ENCODE data around the gene AGER. TPM values are rescaled to one million over a fixed set of nuclear protein-coding genes. Genes with fewer than 3 reads are reported as not detected.
"Not testable (repeated sequence)": the region's sequence is repeated elsewhere in the genome, so short reads cannot be mapped to it uniquely, and the experiment has no call there.

Gene AGER
- total RNA-seq, 2 experiments from 2014 or later, result 27.6 to 29.4 TPM

DNA sequence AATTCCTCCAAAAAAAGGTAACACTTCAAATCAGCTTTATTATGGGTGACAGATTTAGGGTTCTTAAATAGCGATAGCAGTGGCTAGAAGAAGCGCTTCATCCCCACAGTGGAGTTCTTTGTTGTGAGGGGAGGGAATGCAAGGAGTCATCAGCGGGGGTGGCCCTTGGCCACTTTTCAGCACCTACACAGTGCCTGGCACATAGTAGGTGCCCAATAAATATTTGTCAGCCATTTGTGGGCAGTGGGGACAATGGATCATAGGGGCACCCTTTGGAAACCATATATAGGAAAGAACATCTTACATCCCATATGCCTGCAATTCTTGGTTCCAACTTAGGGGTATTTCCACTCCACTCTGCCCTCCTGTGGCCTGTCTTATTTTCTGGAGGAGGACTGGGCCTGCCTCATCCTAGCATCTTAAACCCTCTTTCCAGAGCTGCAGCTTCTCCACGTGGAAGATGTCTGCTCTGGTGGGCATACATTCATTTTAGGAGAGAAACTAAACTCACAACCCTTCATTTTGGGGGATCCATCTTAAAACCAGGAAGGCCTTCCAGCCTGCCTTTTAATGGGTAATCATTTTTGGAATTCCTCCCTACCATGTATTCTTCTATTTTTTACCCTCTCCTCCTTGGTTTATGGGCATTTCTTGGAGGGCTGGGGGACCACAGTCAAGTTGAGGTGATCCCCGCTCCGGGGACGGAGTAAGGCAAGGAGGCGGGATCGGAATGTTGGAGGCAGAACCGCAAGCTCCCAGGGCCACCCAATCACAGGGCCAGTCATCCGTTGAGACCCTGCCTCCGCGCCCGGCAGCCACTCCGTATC, 11.0 kb upstream of the AGER start:
- Mint-ChIP-seq H3K27ac (peak overlapping the region; percentile 85), H3K4me3 (peak overlapping the region; percentile 95), H3K4me1 (peaks cover 35% of the 10 kb centered on the region), H3K27me3 (no peaks in the 10 kb centered on the region), H3K36me3 (ENCODE audit: low read depth) (peaks cover 24% of the 10 kb centered on the region), H3K9me3 (no peaks in the 10 kb centered on the region)
- peak; percentile 53 for DNase-seq
- CTCF ChIA-PET, result interaction anchor here (0.7 to 2.1 kb wide), 17 partner anchors 11 to 774 kb away, joined by 3 to 20 read pairs (median 4); partner anchors contain the start of genes AGPAT1, ATF6B, BRD2 and DXO
- POLR2A ChIA-PET, result interaction anchor here (0.7 to 10.5 kb wide), 12 partner anchors 9 to 777 kb away, joined by 3 to 155 read pairs (median 4); partner anchors contain the start of genes AGPAT1, ATF6B, BRD2 and FKBPL

DNA sequence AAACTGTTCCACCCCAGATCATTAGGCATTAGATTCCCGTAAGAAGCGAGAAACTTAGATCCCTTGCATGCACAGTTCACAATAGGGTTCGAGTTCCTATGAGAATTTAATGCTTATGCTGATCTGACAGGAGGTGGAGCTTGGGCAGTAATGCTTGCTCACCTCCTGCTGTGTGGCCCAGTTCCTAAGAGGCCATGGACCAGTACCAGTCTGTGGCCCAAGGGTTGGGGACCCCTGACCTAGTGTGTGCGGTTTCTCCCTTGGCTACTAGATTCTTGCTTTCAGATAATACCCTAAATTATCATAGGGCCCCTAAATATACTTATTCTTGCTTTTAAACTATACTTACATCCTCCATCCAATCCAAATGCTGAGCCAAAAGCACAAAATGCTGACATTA, 10.3 kb upstream of the AGER start:
- H3K4me1 Mint-ChIP-seq, result peaks cover 35% of the 10 kb centered on the region
- peaks cover 25% of the 10 kb centered on the region for H3K36me3 Mint-ChIP-seq (ENCODE audit: low read depth)
- ChIA-PET CTCF (interaction anchor here (1.3 to 2.0 kb wide), 3 partner anchors 51 to 67 kb away, joined by 3 to 20 read pairs (median 5); partner anchors contain the start of genes ATF6B and FKBPL), POLR2A (interaction anchor here (2.2 to 10.5 kb wide), 3 partner anchors 15 to 777 kb away, joined by 14 to 155 read pairs (median 16); partner anchors contain the start of genes AGPAT1, ATF6B and RNF5)
- H3K27ac Mint-ChIP-seq, result peak overlapping the region; percentile 47
- peak overlapping the region; percentile 95 for H3K4me3 Mint-ChIP-seq
- DNase-seq, result no peak
- no peaks in the 10 kb centered on the region for H3K9me3 Mint-ChIP-seq
- no peaks in the 10 kb centered on the region for H3K27me3 Mint-ChIP-seq

DNA sequence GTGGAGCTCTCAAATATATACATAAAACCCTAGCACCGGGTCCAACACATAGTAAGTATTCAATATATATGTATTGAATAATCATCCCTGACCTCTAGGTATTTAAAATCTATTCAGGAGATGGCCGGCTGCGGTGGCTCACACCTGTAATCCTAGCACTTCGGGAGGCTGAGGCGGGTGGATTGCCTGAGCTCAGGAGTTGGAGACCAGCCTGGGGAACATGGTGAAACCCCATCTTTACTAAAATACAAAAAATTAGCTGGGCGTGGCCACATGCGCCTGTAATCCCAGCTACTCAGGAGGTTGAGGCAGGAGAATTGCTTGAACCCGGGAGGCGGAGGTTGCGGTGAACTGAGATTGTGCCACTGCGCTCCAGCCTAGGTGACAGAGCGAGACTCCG, 9.0 kb upstream of the AGER start:
- POLR2A ChIA-PET, result interaction anchor here (0.7 to 10.5 kb wide), 8 partner anchors 14 to 781 kb away, joined by 3 to 155 read pairs (median 6); partner anchors contain the start of genes AGPAT1, ATF6B, DXO and FKBPL
- H3K4me1 Mint-ChIP-seq, result peaks cover 47% of the 10 kb centered on the region
- H3K9me3 Mint-ChIP-seq, result not testable (repeated sequence)

DNA sequence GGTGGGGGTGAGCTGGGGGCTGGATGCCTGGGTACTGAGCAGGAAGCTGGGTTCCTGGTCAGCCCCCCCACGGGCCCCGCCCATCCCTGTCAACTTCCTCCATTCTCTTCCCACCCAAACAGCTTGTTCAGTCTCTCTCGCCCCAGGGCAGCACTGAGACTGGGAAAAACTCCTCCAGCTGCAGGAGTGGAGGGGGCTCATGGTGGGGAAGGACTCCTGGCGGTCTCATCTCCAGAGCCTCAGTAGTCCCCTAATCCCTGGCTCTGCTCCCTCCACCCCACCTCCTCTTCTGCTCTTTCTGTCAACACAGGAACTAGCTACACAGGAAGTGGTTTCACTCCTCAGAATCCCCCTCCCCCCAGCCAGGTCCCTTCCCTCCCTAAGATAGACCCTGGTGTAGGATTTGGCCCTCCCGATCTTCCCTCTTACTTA, 8.6 kb upstream of the AGER start, which contains the start of gene GPSM3:
Gene GPSM3 (minus strand): TSS at position 36 of the 432 bp plus-strand sequence. CDS start 130 bp downstream, outside the sequence.
- H3K4me1 Mint-ChIP-seq, result peaks cover 52% of the 10 kb centered on the region

More for the DNA sequence above, 9.0 kb upstream of the AGER start:
- not testable (repeated sequence) for DNase-seq, H3K27me3 Mint-ChIP-seq
- peaks cover 38% of the 10 kb centered on the region for H3K36me3 Mint-ChIP-seq (ENCODE audit: low read depth)
- H3K27ac Mint-ChIP-seq, result peak overlapping the region; percentile 99
- CTCF ChIA-PET, result interaction anchor here (0.6 to 1.3 kb wide), 4 partner anchors 14 to 234 kb away, joined by 3 to 8 read pairs (median 4); partner anchors contain the start of genes FKBPL, NELFE and SKIC2
- H3K4me3 Mint-ChIP-seq, result peak overlapping the region; percentile 100

DNA sequence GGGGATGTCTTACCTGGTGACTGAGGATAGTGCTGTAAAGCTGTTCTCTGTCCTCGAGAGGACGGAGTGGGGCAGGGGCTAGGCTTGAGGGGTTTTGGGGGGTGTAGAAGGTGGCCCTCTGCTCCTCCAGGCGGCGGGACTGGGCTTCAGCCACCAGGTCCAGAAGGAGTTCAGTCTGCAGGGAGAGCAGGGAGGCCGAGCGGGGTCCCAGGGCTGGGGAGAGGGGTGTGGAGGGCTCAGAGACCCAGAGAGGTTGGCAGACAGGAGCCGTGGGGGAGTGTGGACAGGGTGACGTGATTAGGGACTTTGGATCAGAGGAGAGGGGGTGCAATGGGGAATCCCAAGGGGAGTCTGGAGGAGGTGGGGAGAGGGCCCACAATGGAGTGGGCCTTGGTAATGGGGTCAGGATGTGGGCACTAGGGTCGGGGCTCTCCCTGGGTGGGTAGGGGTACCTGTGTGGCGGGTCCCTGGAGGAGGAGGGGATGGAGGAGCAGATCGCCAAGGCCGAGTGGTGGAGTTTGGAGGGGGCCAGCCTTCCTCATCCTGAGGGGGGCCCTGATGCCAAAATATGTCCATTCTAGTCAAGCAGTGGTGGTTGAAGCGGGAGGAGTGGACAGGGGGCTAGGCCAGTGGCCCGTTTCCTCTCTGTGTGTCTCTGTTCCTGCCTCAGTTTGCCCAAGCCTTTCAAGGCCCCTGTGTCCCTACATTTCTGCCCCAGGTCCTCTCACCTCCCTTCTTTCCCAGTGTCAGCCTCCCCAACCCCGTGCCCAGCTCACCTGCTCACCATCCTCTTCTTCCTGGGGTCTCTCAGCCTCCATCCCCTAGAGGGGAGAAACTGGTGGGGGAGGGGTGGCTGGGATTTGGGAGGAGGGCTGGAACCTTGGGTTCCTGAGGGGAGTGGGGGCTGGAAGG, 7.9 kb upstream of the AGER start:
- peaks cover 56% of the 10 kb centered on the region for H3K4me1 Mint-ChIP-seq
- H3K4me3 Mint-ChIP-seq, result peak overlapping the region; percentile 100
- peaks cover 49% of the 10 kb centered on the region for H3K36me3 Mint-ChIP-seq (ENCODE audit: low read depth)
- peak overlapping the region; percentile 99 for H3K27ac Mint-ChIP-seq
- ChIA-PET POLR2A (interaction anchor here (0.7 to 10.5 kb wide), 11 partner anchors 12 to 782 kb away, joined by 3 to 155 read pairs (median 7); partner anchors contain the start of genes AGPAT1, ATF6B, FKBPL and PSMB8), CTCF (interaction anchor here (0.6 to 1.2 kb wide), 3 partner anchors 13 to 233 kb away, joined by 3 to 8 read pairs (median 4); partner anchors contain the start of genes NELFE and SKIC2)
- H3K9me3 Mint-ChIP-seq, result no peaks in the 10 kb centered on the region
- no peak for DNase-seq
- no peaks in the 10 kb centered on the region for H3K27me3 Mint-ChIP-seq

More for the DNA sequence above, 8.6 kb upstream of the AGER start, which contains the start of gene GPSM3:
- Mint-ChIP-seq H3K27ac (peak within 1 kb of the TSS; percentile 99), H3K27me3 (no peaks in the 10 kb centered on the region), H3K4me3 (peak within 1 kb of the TSS; percentile 100), H3K36me3 (ENCODE audit: low read depth) (peaks cover 42% of the 10 kb centered on the region), H3K9me3 (no peaks in the 10 kb centered on the region)
- POLR2A ChIA-PET, result interaction anchor here (0.7 to 10.5 kb wide), 10 partner anchors 13 to 781 kb away, joined by 3 to 155 read pairs (median 5); partner anchors contain the start of genes AGPAT1, ATF6B, DXO and FKBPL
- peak; percentile 69 for DNase-seq
- CTCF ChIA-PET, result interaction anchor here (0.6 to 1.2 kb wide), 3 partner anchors 13 to 233 kb away, joined by 3 to 8 read pairs (median 4); partner anchors contain the start of genes NELFE and SKIC2

DNA sequence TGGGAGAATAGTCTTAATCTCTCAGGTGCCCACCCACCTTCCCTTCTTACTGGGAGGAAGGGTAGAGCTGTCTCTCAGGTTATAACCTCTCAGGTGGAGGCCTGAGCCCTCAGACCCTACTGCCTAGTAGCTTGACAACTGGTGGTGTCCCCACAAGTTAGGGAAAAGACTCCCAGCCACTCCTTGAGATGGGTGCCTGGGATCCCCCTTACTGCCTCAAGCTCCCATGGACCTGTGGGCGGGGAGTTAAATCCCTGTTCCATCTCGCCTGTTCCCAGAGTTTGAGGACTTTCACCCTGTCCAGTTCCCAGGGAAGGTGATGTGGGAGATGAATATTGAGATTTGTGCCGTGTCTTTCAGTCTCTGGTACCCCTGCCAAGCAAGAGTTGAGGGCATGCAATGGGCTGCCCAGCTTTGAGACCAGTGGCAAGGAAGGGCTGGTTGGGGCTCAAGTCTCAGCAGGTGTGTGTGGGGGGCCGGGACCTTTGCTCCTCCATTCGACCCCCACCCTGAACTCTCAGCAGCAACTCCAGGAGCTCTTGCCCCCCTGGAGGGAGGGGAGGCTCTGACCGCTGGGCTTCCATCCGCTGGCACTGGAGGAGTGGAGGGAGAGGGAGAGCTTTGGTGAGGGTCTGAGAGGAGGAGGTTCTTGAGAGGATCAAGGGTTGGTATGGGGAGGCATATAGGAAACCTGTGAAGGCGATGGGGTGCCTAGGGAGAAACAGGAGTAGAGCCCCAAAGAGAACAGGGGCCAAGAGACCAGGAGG, 7.0 kb upstream of the AGER start:
- peaks cover 61% of the 10 kb centered on the region for H3K4me1 Mint-ChIP-seq
- peak overlapping the region; percentile 99 for H3K27ac Mint-ChIP-seq
- H3K36me3 Mint-ChIP-seq (ENCODE audit: low read depth), result peaks cover 57% of the 10 kb centered on the region
- H3K4me3 Mint-ChIP-seq, result peak overlapping the region; percentile 100
- H3K9me3 Mint-ChIP-seq, result no peaks in the 10 kb centered on the region
- ChIA-PET CTCF (interaction anchor here (1.2 kb wide), 1 partner anchor 11 kb away, joined by 6 read pairs; no protein-coding TSS in a partner anchor), POLR2A (interaction anchor here (0.7 to 10.5 kb wide), 8 partner anchors 12 to 1081 kb away, joined by 3 to 155 read pairs (median 4); partner anchors contain the start of genes AGPAT1, ATF6B, DXO and FKBPL)
- no peak for DNase-seq
- H3K27me3 Mint-ChIP-seq, result no peaks in the 10 kb centered on the region

DNA sequence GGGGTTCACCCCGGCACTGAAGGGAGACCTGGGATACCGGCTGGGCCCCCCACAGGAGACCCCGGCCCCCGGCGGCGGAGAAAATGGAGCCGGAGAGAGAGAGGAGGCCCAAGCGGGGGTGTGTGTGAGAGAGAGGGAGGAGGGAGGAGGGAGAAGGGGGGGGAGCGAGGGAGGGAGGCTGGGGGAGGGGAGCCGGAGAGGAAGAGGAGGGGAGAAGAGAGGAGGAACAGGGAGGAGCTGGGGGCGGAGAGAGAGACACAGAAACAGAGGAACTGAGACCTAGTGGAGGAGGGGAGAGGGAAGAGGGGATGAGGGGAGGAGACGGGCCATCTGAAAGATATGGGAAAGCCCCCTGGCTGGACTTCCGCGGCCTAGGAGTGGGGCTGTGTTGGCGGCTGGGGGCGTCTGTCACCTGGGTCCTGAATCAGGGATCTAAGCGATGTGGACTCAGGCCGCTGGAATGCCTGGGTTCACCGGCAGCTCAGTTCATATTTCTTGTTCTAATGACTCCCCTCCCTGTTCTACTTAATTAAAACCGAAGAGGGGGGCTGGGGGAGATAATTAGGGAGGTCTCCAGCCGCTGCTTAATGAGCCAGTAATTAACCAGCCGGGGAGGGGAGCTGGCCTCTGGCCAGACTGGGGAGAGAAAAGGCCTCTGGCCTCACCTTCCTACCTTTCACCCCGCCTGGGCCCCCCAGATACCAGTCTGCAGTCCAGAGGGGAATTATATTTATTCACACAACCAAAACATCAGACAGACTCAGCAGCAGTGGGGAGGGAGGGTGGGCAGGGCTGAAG, 6.2 kb upstream of the AGER start, which contains the start of gene PBX2:
Gene PBX2 (minus strand): TSS at position 149 of the 798 bp plus-strand sequence. CDS start 287 bp downstream, outside the sequence.
- H3K36me3 Mint-ChIP-seq (ENCODE audit: low read depth), result peaks cover 65% of the 10 kb centered on the region
- ChIA-PET POLR2A (interaction anchor here (0.6 to 10.5 kb wide), 8 partner anchors 11 to 1081 kb away, joined by 3 to 155 read pairs (median 4); partner anchors contain the start of genes AGPAT1, ATF6B, DXO and FKBPL), CTCF (interaction anchor here (1.2 kb wide), 1 partner anchor 11 kb away, joined by 6 read pairs; no protein-coding TSS in a partner anchor)
- peak within 1 kb of the TSS; percentile 99 for H3K27ac Mint-ChIP-seq
- peak within 1 kb of the TSS; percentile 100 for H3K4me3 Mint-ChIP-seq
- H3K4me1 Mint-ChIP-seq, result peaks cover 66% of the 10 kb centered on the region
- no peaks in the 10 kb centered on the region for H3K27me3 Mint-ChIP-seq
- no peaks in the 10 kb centered on the region for H3K9me3 Mint-ChIP-seq
- DNase-seq, result peak; percentile 89

DNA sequence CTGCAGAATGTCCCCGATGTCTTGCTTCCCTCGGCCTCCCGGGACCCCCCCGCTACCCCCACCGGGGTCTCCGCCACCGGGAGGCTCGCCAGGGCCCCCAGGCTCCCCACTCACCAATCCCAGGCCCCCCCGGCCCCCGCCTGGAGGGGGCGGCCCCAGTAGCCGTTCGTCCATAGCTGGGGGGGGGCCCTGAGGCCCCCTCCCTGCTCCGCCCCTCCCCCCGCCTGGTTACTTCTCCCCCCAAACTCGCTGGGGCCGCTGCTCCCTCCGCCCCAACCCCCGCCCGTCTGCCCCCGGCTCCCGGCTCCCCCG, 5.6 kb upstream of the AGER start:
- Mint-ChIP-seq H3K27me3 (no peaks in the 10 kb centered on the region), H3K4me1 (peaks cover 61% of the 10 kb centered on the region), H3K36me3 (ENCODE audit: low read depth) (peaks cover 65% of the 10 kb centered on the region), H3K4me3 (peak overlapping the region; percentile 86), H3K9me3 (no peaks in the 10 kb centered on the region), H3K27ac (peak overlapping the region; percentile 77)
- POLR2A ChIA-PET, result interaction anchor here (0.6 to 10.5 kb wide), 4 partner anchors 10 to 782 kb away, joined by 3 to 155 read pairs (median 8); partner anchors contain the start of genes AGPAT1, ATF6B and RNF5
- CTCF ChIA-PET, result interaction anchor here (1.2 kb wide), 1 partner anchor 10 kb away, joined by 6 read pairs; no protein-coding TSS in a partner anchor
- DNase-seq, result no peak

DNA sequence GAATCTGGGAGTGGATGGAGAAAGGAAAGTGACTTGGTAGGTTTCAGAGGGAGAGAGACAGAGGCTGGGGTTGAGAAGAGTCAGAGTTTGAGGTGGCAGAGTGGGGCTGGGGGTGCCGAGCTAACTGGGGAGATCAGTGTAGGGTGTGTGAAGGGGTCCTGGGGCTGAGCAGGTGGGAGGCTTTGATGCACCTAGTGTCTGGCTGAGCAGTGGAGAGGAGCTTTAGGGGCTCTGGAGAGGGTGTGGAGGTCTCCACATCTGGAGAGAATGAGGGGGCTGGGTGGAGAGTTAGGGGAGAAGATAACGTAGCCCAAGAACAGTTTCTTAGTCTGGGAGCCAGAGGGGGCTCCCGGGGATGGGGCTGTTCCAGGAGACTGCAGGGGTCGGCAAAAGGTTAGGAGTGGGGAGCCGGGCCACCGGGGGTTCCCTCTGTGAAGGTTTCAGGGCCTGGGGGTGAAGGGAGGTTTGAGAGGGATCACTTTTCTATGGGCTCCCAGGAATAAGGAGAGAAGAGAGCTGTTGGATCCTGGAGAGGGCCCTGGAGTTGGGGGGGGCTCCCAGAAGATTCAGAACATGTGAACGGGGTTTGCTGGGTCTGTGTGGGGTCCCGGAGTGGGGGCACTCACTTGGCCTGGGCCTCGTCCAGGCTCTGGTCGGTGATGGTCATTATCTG, 5.2 kb upstream of the AGER start:
- POLR2A ChIA-PET, result interaction anchor here (1.1 to 10.5 kb wide), 2 partner anchors 10 to 782 kb away, joined by 3 to 155 read pairs; partner anchors contain the start of genes AGPAT1 and RNF5
- H3K4me1 Mint-ChIP-seq, result peaks cover 56% of the 10 kb centered on the region

More for the DNA sequence above, 5.2 kb upstream of the AGER start:
- H3K27ac Mint-ChIP-seq, result peak overlapping the region; percentile 77
- H3K9me3 Mint-ChIP-seq, result no peaks in the 10 kb centered on the region
- peaks cover 67% of the 10 kb centered on the region for H3K36me3 Mint-ChIP-seq (ENCODE audit: low read depth)
- peak overlapping the region; percentile 86 for H3K4me3 Mint-ChIP-seq
- CTCF ChIA-PET, result no interaction called here
- no peaks in the 10 kb centered on the region for H3K27me3 Mint-ChIP-seq
- no peak for DNase-seq

All from activated CD4-positive, alpha-beta memory T cell treated with anti-CD3 and anti-CD28 coated beads, Interleukin-2, amount 10 ng/mL, durations not matched to agents 7 days and 5 days (primary cell).